ENCODE results near the gene ARSG.

The ARSG gene

GRCh38 chr17:68420065-68420464, 128.8 kb downstream of the ARSG start:
- H2AFZ ChIP-seq (ENCODE audit: low read depth, low read length, severe bottlenecking): no peak overlapping the region
- no peaks in the 10 kb centered on the region for H3K9me2 ChIP-seq (replicated peaks; ENCODE audit: insufficient read depth, low read length)
- no peaks in the 10 kb centered on the region for H3K79me2 ChIP-seq (ENCODE audit: insufficient read depth, low read length)
- H3K4me3 ChIP-seq (ENCODE audit: insufficient read depth, low read length, poor library complexity, severe bottlenecking): no peak overlapping the region
- H3K9ac ChIP-seq (ENCODE audit: low read length): no peak overlapping the region
- H3K36me3 ChIP-seq (ENCODE audit: low read length): no peaks in the 10 kb centered on the region
- TF ChIP-seq EZH2phosphoT487 (conservative IDR thresholded peaks at IDR 0.05; ENCODE audit: low read length): no peak
- no peak for TF ChIP-seq CTCF (IDR thresholded peaks at IDR 0.05; ENCODE audit: insufficient read depth, low read length, poor library complexity, severe bottlenecking)
- no peak overlapping the region for H3K4me2 ChIP-seq (ENCODE audit: low read depth, low read length, poor library complexity, severe bottlenecking)
- H3K27me3 ChIP-seq (ENCODE audit: low read length): no peaks in the 10 kb centered on the region
- no peak overlapping the region for H3K27ac ChIP-seq (ENCODE audit: low read depth, low read length)
- no peaks in the 10 kb centered on the region for H3K9me3 ChIP-seq (ENCODE audit: insufficient read depth, low read length)
- H4K20me1 ChIP-seq (ENCODE audit: low read depth, low read length): no peaks in the 10 kb centered on the region
- no peaks in the 10 kb centered on the region for H3F3A ChIP-seq (ENCODE audit: insufficient read depth)

- Histone ChIP-seq H3K4me2 (ENCODE audit: low read depth, low read length, poor library complexity, severe bottlenecking) (no peak overlapping the region), H3K9ac (ENCODE audit: low read length) (no peak overlapping the region), H3K9me2 (replicated peaks; ENCODE audit: insufficient read depth, low read length) (no peaks in the 10 kb centered on the region), H3K36me3 (ENCODE audit: low read length) (no peaks in the 10 kb centered on the region), H3K79me2 (ENCODE audit: insufficient read depth, low read length) (no peaks in the 10 kb centered on the region), H3K27me3 (ENCODE audit: low read length) (no peaks in the 10 kb centered on the region), H3F3A (ENCODE audit: insufficient read depth) (no peaks in the 10 kb centered on the region), H4K20me1 (ENCODE audit: low read depth, low read length) (no peaks in the 10 kb centered on the region), H3K9me3 (ENCODE audit: insufficient read depth, low read length) (no peaks in the 10 kb centered on the region), H3K27ac (ENCODE audit: low read depth, low read length) (no peak overlapping the region), H2AFZ (ENCODE audit: low read depth, low read length, severe bottlenecking) (no peak overlapping the region), H3K4me3 (ENCODE audit: insufficient read depth, low read length, poor library complexity, severe bottlenecking) (no peak overlapping the region)
- TF ChIP-seq CTCF (IDR thresholded peaks at IDR 0.05; ENCODE audit: insufficient read depth, low read length, poor library complexity, severe bottlenecking) (no peak), EZH2phosphoT487 (conservative IDR thresholded peaks at IDR 0.05; ENCODE audit: low read length) (no peak)
Observed at GRCh38 chr17:68421486-68421885, 130.2 kb downstream of the ARSG start.

GRCh38 chr17:68422821-68423220, 131.5 kb downstream of the ARSG start:
- Histone ChIP-seq H3K9me2 (replicated peaks; ENCODE audit: insufficient read depth, low read length) (no peaks in the 10 kb centered on the region), H3K4me3 (ENCODE audit: insufficient read depth, low read length, poor library complexity, severe bottlenecking) (no peak overlapping the region), H3K9me3 (ENCODE audit: insufficient read depth, low read length) (no peaks in the 10 kb centered on the region), H3K27ac (ENCODE audit: low read depth, low read length) (no peak overlapping the region), H3K79me2 (ENCODE audit: insufficient read depth, low read length) (no peaks in the 10 kb centered on the region), H2AFZ (ENCODE audit: low read depth, low read length, severe bottlenecking) (no peak overlapping the region), H3K36me3 (ENCODE audit: low read length) (no peaks in the 10 kb centered on the region), H3K27me3 (ENCODE audit: low read length) (no peaks in the 10 kb centered on the region), H3F3A (ENCODE audit: insufficient read depth) (no peaks in the 10 kb centered on the region), H3K9ac (ENCODE audit: low read length) (no peak overlapping the region), H3K4me2 (ENCODE audit: low read depth, low read length, poor library complexity, severe bottlenecking) (no peak overlapping the region), H4K20me1 (ENCODE audit: low read depth, low read length) (no peaks in the 10 kb centered on the region)
- TF ChIP-seq EZH2phosphoT487 (conservative IDR thresholded peaks at IDR 0.05; ENCODE audit: low read length): no peak
- TF ChIP-seq CTCF (IDR thresholded peaks at IDR 0.05; ENCODE audit: insufficient read depth, low read length, poor library complexity, severe bottlenecking): no peak

Measured in SU-DHL-6 (cell line).